B cell (primary cell): Measurements from ENCODE around the gene SRC. TPM values are rescaled to one million over a fixed set of nuclear protein-coding genes. Genes with fewer than 3 reads are reported as not detected.
A peak's percentile ranks its signal among the peaks of the same experiment; 100 is the strongest.

ENCODE experiments used
- ATAC-seq: fragments of 200-7000 bp; cut with Tn5 transposase; one replicate; pipeline ENCODE4 v1.10.0; 2021; ENCODE audit warnings: low read depth, mild to moderate bottlenecking, moderate number of reproducible peaks, moderate library complexity
- CTCF ChIA-PET: fragments of 350-600 bp; sonication (Branson Sonifier 250); formaldehyde crosslinking; loops from one replicate; lab custom pipeline; 2021; ENCODE audit warnings: antibody characterized with exemption, inconsistent platforms; lab: Charles Lee
- POLR2A ChIA-PET: fragments of 350-600 bp; sonication (Branson Sonifier 250); formaldehyde crosslinking; loops from one replicate; lab custom pipeline; 2021; ENCODE audit warnings: antibody characterized with exemption; lab: Charles Lee
- DNase-seq: peaks from one replicate; pipeline ENCODE4 v3.0.0; 2013
- H2AFZ ChIP-seq: 2 replicates; pipeline ENCODE4 v1.6.1; 2012; ENCODE audit warnings: mild to moderate bottlenecking, low read depth, low read length; ENCODE audit not compliant: insufficient read depth, poor library complexity, severe bottlenecking
- H3K27ac ChIP-seq, 2 donors: 1 replicate in 1 of 2; 2 replicates in 1 of 2; pipeline ENCODE4 v1.5.1; 2012 to 2013; ENCODE audit warnings: low read length in 2 of 2, mild to moderate bottlenecking in 2 of 2, moderate library complexity in 1 of 2
- H3K27me3 ChIP-seq, 4 experiments: fragments of 200-600 bp in 1 of 4; sonication (generic) in 1 of 4; replicated peaks in 1 of 4; 1 replicate in 2 of 4; 2 replicates in 2 of 4; pipeline versions ENCODE4 v1.6.1 to v1.7.0; 2013 to 2016; ENCODE audit warnings: low read length in 3 of 4, mild to moderate bottlenecking in 2 of 4, mixed read lengths in 1 of 4, moderate library complexity in 1 of 4; ENCODE audit not compliant: insufficient read depth in 4 of 4, control insufficient read depth in 3 of 4; ENCODE audit errors: control extremely low read depth in 1 of 4
- H3K36me3 ChIP-seq, 2 experiments: replicated peaks in 1 of 2; 1 replicate in 1 of 2; 2 replicates in 1 of 2; pipeline versions ENCODE4 v1.6.1 to v1.7.1; 2013; ENCODE audit warnings: low read length in 1 of 2; ENCODE audit not compliant: insufficient read depth in 2 of 2, control insufficient read depth in 1 of 2; ENCODE audit errors: control extremely low read depth in 1 of 2, extremely low read depth in 1 of 2
- H3K4me1 ChIP-seq, 2 donors: fragments of 200-600 bp in 1 of 2; sonication (generic) in 1 of 2; 1 replicate in 1 of 2; 2 replicates in 1 of 2; pipeline versions ENCODE4 v1.5.1 to v1.6.1; 2013 to 2017; ENCODE audit warnings: low read length in 2 of 2; ENCODE audit not compliant: control insufficient read depth in 2 of 2, insufficient read depth in 2 of 2
- H3K4me2 ChIP-seq: replicated peaks from 2 replicates; pipeline ENCODE3; 2012; ENCODE audit warnings: mild to moderate bottlenecking, low read depth, low read length; ENCODE audit not compliant: poor library complexity, severe bottlenecking
- H3K4me3 ChIP-seq, 5 experiments: fragments of 200-600 bp in 1 of 5; sonication (generic) in 1 of 5; 1 replicate in 3 of 5; 2 replicates in 2 of 5; pipeline versions ENCODE4 v1.5.1 to v1.7.0; 2011 to 2016; ENCODE audit warnings: low read length in 4 of 5, mild to moderate bottlenecking in 4 of 5, low read depth in 2 of 5, control low read depth in 1 of 5, moderate library complexity in 1 of 5; ENCODE audit not compliant: insufficient read depth in 1 of 5; ENCODE audit errors: control extremely low read depth in 1 of 5, extremely low read depth in 1 of 5
- H3K79me2 ChIP-seq: fragments of 200-600 bp; sonication (generic); one replicate; pipeline ENCODE4 v1.6.0; 2016; ENCODE audit warnings: low read length; ENCODE audit not compliant: control insufficient read depth, insufficient read depth
- H3K9ac ChIP-seq: fragments of 200-600 bp; sonication (generic); 2 replicates; pipeline ENCODE4 v1.6.1; 2017; ENCODE audit warnings: mild to moderate bottlenecking, low read length, moderate library complexity
- H3K9me3 ChIP-seq, 3 donors: one replicate each; pipeline versions ENCODE4 v1.6.1 to v1.7.1; 2013; ENCODE audit warnings: low read length in 2 of 3; ENCODE audit not compliant: control insufficient read depth in 2 of 3, insufficient read depth in 1 of 3; ENCODE audit errors: control extremely low read depth in 1 of 3
- H4K20me1 ChIP-seq: 2 replicates; pipeline ENCODE4 v1.6.0; 2012; ENCODE audit warnings: mild to moderate bottlenecking, low read length; ENCODE audit not compliant: insufficient read depth, control insufficient read depth, poor library complexity, severe bottlenecking
- H3K27ac Mint-ChIP-seq: one replicate; pipeline ENCODE4 v1.8.0; 2021; ENCODE audit warnings: mixed read lengths
- H3K27me3 Mint-ChIP-seq: one replicate; pipeline ENCODE4 v1.8.0; 2021; ENCODE audit warnings: mixed read lengths
- H3K4me1 Mint-ChIP-seq: one replicate; pipeline ENCODE4 v1.8.0; 2021; ENCODE audit warnings: mixed read lengths
- H3K4me3 Mint-ChIP-seq: one replicate; pipeline ENCODE4 v1.8.0; 2021; ENCODE audit warnings: mixed read lengths
- H3K9me3 Mint-ChIP-seq: one replicate; pipeline ENCODE4 v1.8.0; 2022; ENCODE audit warnings: mixed read lengths; ENCODE audit not compliant: insufficient read depth
- EZH2 ChIP-seq: IDR thresholded peaks from 2 replicates; pipeline ENCODE4 v1.6.1; 2012; ENCODE audit warnings: borderline replicate concordance, low read depth, mild to moderate bottlenecking, moderate library complexity, low read length; ENCODE audit not compliant: insufficient read depth, poor library complexity, severe bottlenecking
- WGBS: methylation state at CpG from one replicate; pipeline ENCODE4 v1.1.5; 2013; ENCODE audit warnings: missing lambda C conversion rate; ENCODE audit not compliant: insufficient coverage; 5-methylcytosine and 5-hydroxymethylcytosine counted together
- intact Hi-C: fragments of 100-400 bp; cut with micrococcal nuclease; formaldehyde crosslinking; loops from one replicate; pipeline ENCODE4 v1.10.0; 2022
- polyA plus RNA-seq: library from polyadenylated mRNA; depleted of rRNA; stranded (reverse); fragments of >200 nt; gene quantifications from 2 replicates; pipeline ENCODE4 v1.2.3, GENCODE V29; 2012
- total RNA-seq, 2 donors: library from RNA; stranded (reverse); fragments of 120-200 nt in 1 of 2; gene quantifications; 1 replicate in 1 of 2; 2 replicates in 1 of 2; pipeline versions ENCODE4 v1.2.3 to v1.2.4, GENCODE V29; 2013 to 2022
- TF ChIP-seq, protein P1 (sequence below): fragments of 200-600 bp; IDR thresholded peaks from one replicate; pipeline ENCODE4 v1.8.0; 2022; ENCODE audit warnings: antibody characterized with exemption, mild to moderate bottlenecking

Gene SRC
- total and polyA plus RNA-seq, 2 donors (not counting 1 experiment from before 2014, with no cell fraction given), result 6.5 to 16.8 TPM

DNA sequence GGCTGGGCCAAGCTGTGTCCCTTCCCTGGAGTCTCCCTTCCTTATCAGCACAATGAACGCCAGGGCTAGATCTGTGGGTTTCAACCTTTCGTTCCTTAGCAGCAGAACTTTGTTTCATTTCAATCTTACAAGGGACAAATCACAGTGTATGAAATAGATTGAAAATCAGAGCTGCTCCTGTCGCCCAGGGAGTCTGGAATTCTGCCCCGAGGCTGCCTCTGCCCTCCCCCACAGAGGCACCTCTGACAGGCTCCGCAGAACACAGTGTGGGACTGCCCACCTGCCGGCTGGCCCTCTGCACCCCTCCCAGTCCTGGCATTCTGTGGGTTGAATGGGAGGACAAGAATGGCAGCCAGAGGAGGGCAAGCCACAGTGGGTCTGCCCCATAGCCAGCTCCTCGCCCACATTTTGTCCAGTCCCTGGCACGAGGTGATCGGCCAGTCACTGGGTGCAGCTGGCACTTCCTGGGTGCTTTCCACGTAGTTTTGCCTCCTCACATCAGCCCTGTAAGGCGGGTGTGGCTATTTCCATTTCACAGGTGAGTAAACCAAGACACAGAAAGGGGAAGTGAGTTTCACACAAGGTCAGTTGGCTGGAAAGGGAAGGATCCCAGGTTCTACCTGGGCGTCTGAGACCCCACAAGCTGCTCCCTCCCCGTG lies 30.4 kb upstream of the SRC start:
- Histone ChIP-seq H4K20me1 (no peaks in the 10 kb centered on the region), H3K4me2 (peak overlapping the region; percentile 84), H3K4me3 (peak overlapping the region in 4 of 5 experiments; percentile 15 to 45 (median 28)), H3K4me1 (peaks cover 38 to 42% of the 10 kb centered on the region in 2 donors), H3K79me2 (peaks cover 18% of the 10 kb centered on the region), H3K9me3 (no peaks in the 10 kb centered on the region), H3K27me3 (no peaks in the 10 kb centered on the region), H2AFZ (peak overlapping the region; percentile 57), H3K9ac (peak overlapping the region; percentile 70), H3K36me3 (peaks cover 3 to 36% of the 10 kb centered on the region in 2 experiments), H3K27ac (peak overlapping the region; percentile 93 to 100)
- ChIA-PET POLR2A (interaction anchor here (0.6 to 1.5 kb wide), 2 partner anchors 8 to 66 kb away, joined by 3 read pairs; no protein-coding TSS in a partner anchor), CTCF (interaction anchor here (0.7 to 1.7 kb wide), 4 partner anchors 21 to 113 kb away, joined by 3 to 5 read pairs (median 4); no protein-coding TSS in a partner anchor)
- Mint-ChIP-seq H3K4me3 (peak overlapping the region; percentile 68), H3K27ac (peak overlapping the region; percentile 92), H3K9me3 (no peaks in the 10 kb centered on the region), H3K4me1 (peaks cover 56% of the 10 kb centered on the region), H3K27me3 (no peaks in the 10 kb centered on the region)
- DNase-seq (peak; percentile 84), ATAC-seq (peak; percentile 59)
- TF ChIP-seq, protein P1, sequence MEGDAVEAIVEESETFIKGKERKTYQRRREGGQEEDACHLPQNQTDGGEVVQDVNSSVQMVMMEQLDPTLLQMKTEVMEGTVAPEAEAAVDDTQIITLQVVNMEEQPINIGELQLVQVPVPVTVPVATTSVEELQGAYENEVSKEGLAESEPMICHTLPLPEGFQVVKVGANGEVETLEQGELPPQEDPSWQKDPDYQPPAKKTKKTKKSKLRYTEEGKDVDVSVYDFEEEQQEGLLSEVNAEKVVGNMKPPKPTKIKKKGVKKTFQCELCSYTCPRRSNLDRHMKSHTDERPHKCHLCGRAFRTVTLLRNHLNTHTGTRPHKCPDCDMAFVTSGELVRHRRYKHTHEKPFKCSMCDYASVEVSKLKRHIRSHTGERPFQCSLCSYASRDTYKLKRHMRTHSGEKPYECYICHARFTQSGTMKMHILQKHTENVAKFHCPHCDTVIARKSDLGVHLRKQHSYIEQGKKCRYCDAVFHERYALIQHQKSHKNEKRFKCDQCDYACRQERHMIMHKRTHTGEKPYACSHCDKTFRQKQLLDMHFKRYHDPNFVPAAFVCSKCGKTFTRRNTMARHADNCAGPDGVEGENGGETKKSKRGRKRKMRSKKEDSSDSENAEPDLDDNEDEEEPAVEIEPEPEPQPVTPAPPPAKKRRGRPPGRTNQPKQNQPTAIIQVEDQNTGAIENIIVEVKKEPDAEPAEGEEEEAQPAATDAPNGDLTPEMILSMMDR, result no peak
- TF ChIP-seq EZH2, result no peak
- intact Hi-C loops, result loop anchor here (1.0 to 5.0 kb wide), 4 partner anchors 21 to 69 kb away; partner anchors contain the start of gene MANBAL
- 9% methylated on average over 6 of the region's 13 CpGs for WGBS
